ENCODE measurements around the gene KAZN.

- TF ChIP-seq CTCF (IDR thresholded peaks at IDR 0.05; ENCODE audit: low read length) (no peak), EZH2 (IDR thresholded peaks at IDR 0.05; ENCODE audit: borderline replicate concordance, low read length) (no peak)
Observed at GRCh38 chr1:14884614-14885175, 286.2 kb downstream of the KAZN start.
